Measurements from ENCODE around the gene MOG. TPM values are rescaled to one million over a fixed set of nuclear protein-coding genes. Genes with fewer than 3 reads are reported as not detected.

Gene MOG
- total RNA-seq, 1 experiment from 2014 or later: 0.55 TPM

Other genes starting within 250 kb of the MOG start
- not detected in 3 replicates for gene OR12D1, start 242.2 kb upstream of the MOG start, total RNA-seq (2021)
- not detected in 3 replicates for gene OR10C1, start 217.8 kb upstream of the MOG start, total RNA-seq (2021)
- gene OR11A1, start 200.0 kb upstream of the MOG start, total RNA-seq (2021): not detected in 3 replicates
- gene OR2H1, start 199.9 kb upstream of the MOG start, total RNA-seq (2021): not detected in 3 replicates
- not detected in 3 replicates for gene MAS1L, start 169.1 kb upstream of the MOG start, total RNA-seq (2021)
- 0.15 TPM in 1 of 3 replicates, not detected in the others for gene UBD, start 97.4 kb upstream of the MOG start, total RNA-seq (2021)
- gene OR2H2, start 72.0 kb upstream of the MOG start, total RNA-seq (2021): not detected in 3 replicates
- 82.5 to 107 TPM (median 83.0 TPM) in 3 replicates for gene GABBR1, start 23.9 kb upstream of the MOG start, total RNA-seq (2021)
- gene ZFP57, start 24.1 kb downstream of the MOG start, total RNA-seq (2021): 6.0 to 6.4 TPM (median 6.2 TPM) in 3 replicates
- 7.5 to 11.8 TPM (median 11.2 TPM) in 3 replicates for gene HLA-F, start 66.3 kb downstream of the MOG start, total RNA-seq (2021)
- 1.1 to 1.7 TPM (median 1.4 TPM) in 3 replicates for gene HLA-G, start 170.7 kb downstream of the MOG start, total RNA-seq (2021)